ENCODE data around the gene ETHE1. TPM values are rescaled to one million over a fixed set of nuclear protein-coding genes. Genes with fewer than 3 reads are reported as not detected.

ETHE1 gene
- total RNA-seq, 1 experiment from 2014 or later: 19.0 TPM

DNA sequence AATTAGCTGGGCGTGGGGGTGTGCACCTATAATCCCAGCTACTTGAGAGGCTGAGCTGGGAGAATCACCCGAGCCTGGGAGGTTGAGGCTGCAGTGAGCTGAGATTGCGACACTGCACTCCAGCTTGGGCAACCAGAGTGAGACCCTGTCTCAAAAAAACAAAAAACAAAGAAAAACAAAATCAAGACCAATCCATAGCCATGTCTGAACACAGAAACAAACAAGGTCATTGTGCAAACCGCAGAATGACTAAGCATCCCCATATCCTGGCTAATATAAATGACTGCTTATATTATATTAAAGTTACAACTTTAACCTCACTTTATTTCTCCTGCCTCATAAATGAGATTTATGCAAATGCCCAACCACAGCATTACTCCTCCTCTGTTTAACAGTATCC lies 59.3 kb downstream of the ETHE1 start (continued):
- no peak for TF ChIP-seq AR (CRISPR knock-in tag; IDR thresholded peaks at IDR 0.05)
- no peak for TF ChIP-seq JAZF1 (CRISPR knock-in tag; IDR thresholded peaks at IDR 0.05)
- no peak for TF ChIP-seq NR2C2 (CRISPR knock-in tag; IDR thresholded peaks at IDR 0.05)
- no peak for TF ChIP-seq TEAD4 (CRISPR knock-in tag; IDR thresholded peaks at IDR 0.05)
- TF ChIP-seq HMGXB4 (CRISPR knock-in tag; IDR thresholded peaks at IDR 0.05): no peak

- Mint-ChIP-seq H3K9me3 (no peaks in the 10 kb centered on the region), H3K27ac (no peak overlapping the region), H3K27me3 (ENCODE audit: low read depth) (peaks cover 52% of the 10 kb centered on the region), H3K36me3 (no peaks in the 10 kb centered on the region), H3K4me3 (no peak overlapping the region), H3K4me1 (peaks cover 8% of the 10 kb centered on the region)
- POLR2A ChIA-PET: no interaction called here
- TF ChIP-seq ZNF263 (CRISPR knock-in tag; IDR thresholded peaks at IDR 0.05; ENCODE audit: low read depth) (no peak), CREB1 (CRISPR knock-in tag; IDR thresholded peaks at IDR 0.05) (no peak), NR2C2 (CRISPR knock-in tag; IDR thresholded peaks at IDR 0.05) (no peak), ETV6 (CRISPR knock-in tag; IDR thresholded peaks at IDR 0.05) (no peak), NFATC4 (CRISPR knock-in tag; IDR thresholded peaks at IDR 0.05) (no peak), ZNF232 (CRISPR knock-in tag; IDR thresholded peaks at IDR 0.05) (no peak), ZNF416 (CRISPR knock-in tag; IDR thresholded peaks at IDR 0.05) (no peak)
- TF ChIP-seq, protein P1, sequence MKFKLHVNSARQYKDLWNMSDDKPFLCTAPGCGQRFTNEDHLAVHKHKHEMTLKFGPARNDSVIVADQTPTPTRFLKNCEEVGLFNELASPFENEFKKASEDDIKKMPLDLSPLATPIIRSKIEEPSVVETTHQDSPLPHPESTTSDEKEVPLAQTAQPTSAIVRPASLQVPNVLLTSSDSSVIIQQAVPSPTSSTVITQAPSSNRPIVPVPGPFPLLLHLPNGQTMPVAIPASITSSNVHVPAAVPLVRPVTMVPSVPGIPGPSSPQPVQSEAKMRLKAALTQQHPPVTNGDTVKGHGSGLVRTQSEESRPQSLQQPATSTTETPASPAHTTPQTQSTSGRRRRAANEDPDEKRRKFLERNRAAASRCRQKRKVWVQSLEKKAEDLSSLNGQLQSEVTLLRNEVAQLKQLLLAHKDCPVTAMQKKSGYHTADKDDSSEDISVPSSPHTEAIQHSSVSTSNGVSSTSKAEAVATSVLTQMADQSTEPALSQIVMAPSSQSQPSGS (CRISPR knock-in tag; IDR thresholded peaks at IDR 0.05; ENCODE audit: borderline replicate concordance, low read depth): no peak
- ATAC-seq: no peak
- CTCF ChIA-PET: interaction anchor here (1.0 kb wide), 1 partner anchor 88 kb away, joined by 4 read pairs; no protein-coding TSS in a partner anchor
- DNase-seq (ENCODE audit: low spot score): no peak
These were observed 59.7 kb downstream of the ETHE1 start for GRCh38 chr19:43467276-43467675.

DNA sequence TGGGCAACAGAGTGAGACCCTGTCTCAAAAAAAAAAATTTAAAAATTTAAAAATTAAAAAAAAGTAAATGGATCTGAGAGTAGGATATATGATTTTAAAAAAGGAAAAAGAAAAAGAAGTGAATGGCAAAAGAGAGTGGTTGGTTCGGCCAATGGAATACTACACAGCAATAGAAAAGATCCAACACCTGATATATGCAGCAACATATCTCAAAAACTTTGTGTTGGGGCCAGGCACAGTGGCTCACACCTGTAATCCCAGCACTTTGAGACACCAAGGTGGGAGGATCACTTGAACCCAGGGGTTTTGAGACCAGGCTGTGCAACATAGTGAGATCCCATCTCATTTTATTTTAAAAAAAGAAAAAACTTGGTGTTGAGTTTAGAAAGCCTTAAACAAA lies 60.2 kb downstream of the ETHE1 start:
- peaks cover 11% of the 10 kb centered on the region for H3K4me1 Mint-ChIP-seq
- ChIA-PET CTCF (interaction anchor here (0.7 to 5.0 kb wide), 3 partner anchors 19 to 88 kb away, joined by 4 to 66 read pairs (median 5); partner anchors contain the start of gene PHLDB3), POLR2A (no interaction called here)
- no peaks in the 10 kb centered on the region for H3K36me3 Mint-ChIP-seq
- no peak overlapping the region for H3K4me3 Mint-ChIP-seq
- ATAC-seq (no peak), DNase-seq (ENCODE audit: low spot score) (no peak)
- no peak overlapping the region for H3K27ac Mint-ChIP-seq
- no peak for TF ChIP-seq CBFB (CRISPR knock-in tag; IDR thresholded peaks at IDR 0.05; ENCODE audit: low read depth)
- no peak for TF ChIP-seq HMGA2 (CRISPR knock-in tag; IDR thresholded peaks at IDR 0.05)
- TF ChIP-seq ATF3 (CRISPR knock-in tag; conservative IDR thresholded peaks at IDR 0.05): no peak
- TF ChIP-seq ZNF423 (CRISPR knock-in tag; IDR thresholded peaks at IDR 0.05): no peak
- TF ChIP-seq CTCF (IDR thresholded peaks at IDR 0.05): no peak
- no peak for TF ChIP-seq SMAD4 (CRISPR knock-in tag; IDR thresholded peaks at IDR 0.05)
- peaks cover 56% of the 10 kb centered on the region for H3K27me3 Mint-ChIP-seq (ENCODE audit: low read depth)
- H3K9me3 Mint-ChIP-seq: no peaks in the 10 kb centered on the region

Data from WTC11 (cell line).